Astrocyte (in vitro differentiated cells and primary cell): ENCODE measurements around the gene TRIM8.

Source experiments
- CTCF ChIP-seq: IDR thresholded peaks from 2 replicates; pipeline ENCODE4 v1.5.1; 2011; ENCODE audit warnings: low read depth, mild to moderate bottlenecking, inconsistent platforms, low read length, moderate library complexity; ENCODE audit not compliant: insufficient read depth
- EZH2 ChIP-seq: IDR thresholded peaks from 2 replicates; pipeline ENCODE4 v1.6.1; 2012; ENCODE audit warnings: mild to moderate bottlenecking, low read length, inconsistent platforms; ENCODE audit not compliant: insufficient read depth

GRCh38 chr10:102682981-102683380 lies 38.7 kb downstream of the TRIM8 start:
- TF ChIP-seq CTCF (no peak), EZH2 (no peak)
